GM21825 (cell line): Measurements from ENCODE around the gene RHCG.

Source experiments
- ATAC-seq: cut with Tn5 transposase; IDR thresholded peaks from one replicate; pipeline ENCODE4 v1.9.1; 2021; ENCODE audit warnings: mild to moderate bottlenecking, moderate library complexity; ENCODE audit not compliant: unreplicated experiment

RHCG gene

GRCh38 chr15:89504166-89504565 is 7.8 kb upstream of the RHCG start:
- no peak for ATAC-seq

- ATAC-seq: no peak
Measured at GRCh38 chr15:89502867-89503595, 6.6 kb upstream of the RHCG start.

- no peak for ATAC-seq
Measured at GRCh38 chr15:89501646-89502045, 5.3 kb upstream of the RHCG start.

GRCh38 chr15:89500397-89501270 is 4.3 kb upstream of the RHCG start:
- no peak for ATAC-seq

GRCh38 chr15:89499156-89499555 is 2.8 kb upstream of the RHCG start:
- ATAC-seq: no peak

GRCh38 chr15:89498574-89498906 is 2.2 kb upstream of the RHCG start:
- ATAC-seq: no peak

GRCh38 chr15:89497231-89497630 is 848 bp upstream of the RHCG start:
- no peak for ATAC-seq

- ATAC-seq: no peak
Measured at GRCh38 chr15:89495638-89496145, 691 bp downstream of the RHCG start.

- no peak for ATAC-seq
Measured at GRCh38 chr15:89494941-89495637, 1.3 kb downstream of the RHCG start.

GRCh38 chr15:89494031-89494430 is 2.4 kb downstream of the RHCG start:
- no peak for ATAC-seq

GRCh38 chr15:89492934-89493631 is 3.3 kb downstream of the RHCG start:
- ATAC-seq: no peak

- ATAC-seq: no peak
Measured at GRCh38 chr15:89492111-89492641, 4.2 kb downstream of the RHCG start.

- ATAC-seq: no peak
Measured at GRCh38 chr15:89490814-89491315, 5.5 kb downstream of the RHCG start.

- ATAC-seq: no peak
Measured at GRCh38 chr15:89490081-89490813, 6.1 kb downstream of the RHCG start.

GRCh38 chr15:89489376-89489775 is 7.0 kb downstream of the RHCG start:
- no peak for ATAC-seq

GRCh38 chr15:89487791-89488190 is 8.6 kb downstream of the RHCG start:
- no peak for ATAC-seq

- no peak for ATAC-seq
Measured at GRCh38 chr15:89486726-89487050, 9.7 kb downstream of the RHCG start.

- no peak for ATAC-seq
Measured at GRCh38 chr15:89483079-89483478, 13.3 kb downstream of the RHCG start.

GRCh38 chr15:89482139-89482538 is 14.2 kb downstream of the RHCG start:
- ATAC-seq: no peak

- ATAC-seq: no peak
Measured at GRCh38 chr15:89480505-89480904, 15.9 kb downstream of the RHCG start.
